Natural killer cell (primary cell): ENCODE data around the gene TRNP1. TPM values are rescaled to one million over a fixed set of nuclear protein-coding genes. Genes with fewer than 3 reads are reported as not detected.

Source experiments
- ATAC-seq, 3 donors: fragments of 150-1000 bp in 2 of 3; fragments of 200-7000 bp in 1 of 3; cut with Tn5 transposase; 1 replicate in 1 of 3; 2 replicates in 2 of 3; pipeline ENCODE4 v1.10.0; 2021; ENCODE audit warnings: mild to moderate bottlenecking in 2 of 3, moderate library complexity in 2 of 3
- DNase-seq, 2 donors: peaks; one replicate each; pipeline versions ENCODE4 v3.0.0 to v3.0.0-alpha.2; 2013 to 2021; ENCODE audit warnings: mixed read lengths in 1 of 2
- H3K27ac ChIP-seq: one replicate; pipeline ENCODE4 v1.5.1; 2013; ENCODE audit warnings: mild to moderate bottlenecking, low read length
- H3K27me3 ChIP-seq: one replicate; pipeline ENCODE4 v1.6.1; 2013; ENCODE audit warnings: low read length; ENCODE audit not compliant: control insufficient read depth, insufficient read depth
- H3K36me3 ChIP-seq: one replicate; pipeline ENCODE4 v1.6.1; 2013; ENCODE audit warnings: low read length; ENCODE audit not compliant: control insufficient read depth, insufficient read depth
- H3K4me1 ChIP-seq: one replicate; pipeline ENCODE4 v1.6.1; 2013; ENCODE audit warnings: low read length; ENCODE audit not compliant: control insufficient read depth, insufficient read depth
- H3K4me3 ChIP-seq: one replicate; pipeline ENCODE4 v1.5.1; 2013; ENCODE audit warnings: low read length
- H3K9me3 ChIP-seq: one replicate; pipeline ENCODE4 v1.6.1; 2013; ENCODE audit warnings: low read length; ENCODE audit not compliant: control insufficient read depth, insufficient read depth
- H3K27ac Mint-ChIP-seq, 2 donors: one replicate each; pipeline ENCODE4 v1.8.0; 2022; ENCODE audit warnings: mild to moderate bottlenecking in 2 of 2, mixed read lengths in 2 of 2, moderate library complexity in 1 of 2
- H3K27me3 Mint-ChIP-seq, 2 donors: one replicate each; pipeline ENCODE4 v1.8.0; 2022; ENCODE audit warnings: low read depth in 2 of 2, mixed read lengths in 2 of 2
- H3K36me3 Mint-ChIP-seq: one replicate; pipeline ENCODE4 v1.8.0; 2022; ENCODE audit warnings: mixed read lengths
- H3K4me1 Mint-ChIP-seq, 2 donors: one replicate each; pipeline ENCODE4 v1.8.0; 2022; ENCODE audit warnings: mixed read lengths in 2 of 2
- H3K4me3 Mint-ChIP-seq: one replicate; pipeline ENCODE4 v1.8.0; 2022; ENCODE audit warnings: mild to moderate bottlenecking, moderate library complexity, mixed read lengths
- H3K9me3 Mint-ChIP-seq, 2 donors: one replicate each; pipeline ENCODE4 v1.8.0; 2022; ENCODE audit warnings: mixed read lengths in 2 of 2
- WGBS: methylation state at CpG from one replicate; pipeline ENCODE4 v1.1.7; 2013; ENCODE audit warnings: missing lambda C conversion rate; ENCODE audit not compliant: insufficient coverage; 5-methylcytosine and 5-hydroxymethylcytosine counted together
- intact Hi-C: fragments of 100-400 bp; cut with micrococcal nuclease; formaldehyde crosslinking; loops from one replicate; pipeline ENCODE4 v1.14.2; 2022
- total RNA-seq, 4 donors: library from RNA; stranded (reverse); fragments of 120-200 nt in 1 of 4; gene quantifications; one replicate each; pipeline versions ENCODE4 v1.2.3 to v1.2.4, GENCODE V29; 2013 to 2022
- TF ChIP-seq, protein P1 (sequence below): fragments of 200-600 bp; IDR thresholded peaks from one replicate; pipeline ENCODE4 v1.8.0; 2022; ENCODE audit warnings: antibody characterized with exemption

The TRNP1 gene
- total RNA-seq, 3 donors from 2014 or later (not counting 1 experiment from before 2014, with no cell fraction given) = 0.18 to 3.0 (median 0.95) TPM

DNA sequence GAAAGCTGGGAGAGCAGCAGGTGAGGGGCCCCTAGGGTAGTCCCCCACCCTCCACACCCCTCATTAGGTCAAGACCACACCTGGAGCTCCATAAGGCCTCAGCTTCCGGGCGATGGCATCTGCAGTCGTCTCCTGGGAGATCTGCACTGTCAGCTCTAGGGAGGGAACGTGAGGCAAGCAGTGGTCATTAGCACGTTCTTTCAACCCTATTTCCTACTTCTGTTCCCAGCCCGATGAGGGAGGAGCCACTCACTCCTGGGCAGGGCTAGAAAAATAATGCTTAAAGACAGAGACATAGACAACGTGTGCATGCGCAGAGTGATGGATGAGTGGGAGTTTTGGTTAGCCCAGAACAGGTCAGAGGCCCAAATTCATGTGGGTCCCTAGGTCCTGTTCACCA, 42.9 kb upstream of the TRNP1 start:
- Mint-ChIP-seq H3K27me3 (peaks cover 0 to 8% of the 10 kb centered on the region in 2 donors), H3K36me3 (no peaks in the 10 kb centered on the region), H3K4me3 (no peak overlapping the region), H3K9me3 (no peaks in the 10 kb centered on the region), H3K4me1 (no peaks in the 10 kb centered on the region), H3K27ac (no peak overlapping the region)
- Histone ChIP-seq H3K36me3 (peaks cover 9% of the 10 kb centered on the region), H3K27ac (no peak overlapping the region), H3K27me3 (no peaks in the 10 kb centered on the region), H3K9me3 (no peaks in the 10 kb centered on the region), H3K4me1 (no peaks in the 10 kb centered on the region), H3K4me3 (no peak overlapping the region)
- intact Hi-C loops = no loop called here
- ATAC-seq (no peak), DNase-seq (no peak)
- TF ChIP-seq, protein P1, sequence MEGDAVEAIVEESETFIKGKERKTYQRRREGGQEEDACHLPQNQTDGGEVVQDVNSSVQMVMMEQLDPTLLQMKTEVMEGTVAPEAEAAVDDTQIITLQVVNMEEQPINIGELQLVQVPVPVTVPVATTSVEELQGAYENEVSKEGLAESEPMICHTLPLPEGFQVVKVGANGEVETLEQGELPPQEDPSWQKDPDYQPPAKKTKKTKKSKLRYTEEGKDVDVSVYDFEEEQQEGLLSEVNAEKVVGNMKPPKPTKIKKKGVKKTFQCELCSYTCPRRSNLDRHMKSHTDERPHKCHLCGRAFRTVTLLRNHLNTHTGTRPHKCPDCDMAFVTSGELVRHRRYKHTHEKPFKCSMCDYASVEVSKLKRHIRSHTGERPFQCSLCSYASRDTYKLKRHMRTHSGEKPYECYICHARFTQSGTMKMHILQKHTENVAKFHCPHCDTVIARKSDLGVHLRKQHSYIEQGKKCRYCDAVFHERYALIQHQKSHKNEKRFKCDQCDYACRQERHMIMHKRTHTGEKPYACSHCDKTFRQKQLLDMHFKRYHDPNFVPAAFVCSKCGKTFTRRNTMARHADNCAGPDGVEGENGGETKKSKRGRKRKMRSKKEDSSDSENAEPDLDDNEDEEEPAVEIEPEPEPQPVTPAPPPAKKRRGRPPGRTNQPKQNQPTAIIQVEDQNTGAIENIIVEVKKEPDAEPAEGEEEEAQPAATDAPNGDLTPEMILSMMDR = no peak
- 98% methylated on average over 7 of the region's 8 CpGs for WGBS

DNA sequence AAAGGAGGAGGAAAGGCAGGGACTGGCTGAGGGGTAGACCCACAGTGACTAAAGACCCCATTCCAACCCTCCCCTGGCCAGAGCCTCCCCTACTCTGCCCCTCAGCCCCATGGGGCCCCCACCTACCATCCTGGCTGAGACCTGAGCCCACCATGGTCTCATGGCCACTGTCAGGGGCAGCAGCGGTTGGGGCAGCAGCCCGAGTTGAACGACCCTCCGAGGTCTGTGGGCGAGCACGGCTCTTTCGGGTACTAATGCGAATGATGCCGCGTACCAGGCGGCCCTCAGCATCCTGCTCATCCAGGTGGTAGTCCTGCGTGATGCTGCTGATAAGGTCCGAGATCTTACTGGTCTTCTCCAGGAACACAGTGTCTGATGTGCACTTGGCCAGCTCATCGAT, 42.3 kb upstream of the TRNP1 start:
- ATAC-seq = no peak
- no peaks in the 10 kb centered on the region for H3K4me1 ChIP-seq
- H3K4me3 ChIP-seq = no peak overlapping the region
- H3K27me3 ChIP-seq = no peaks in the 10 kb centered on the region
- DNase-seq = no peak
- no peak overlapping the region for H3K27ac ChIP-seq
- H3K27ac Mint-ChIP-seq = no peak overlapping the region
- peaks cover 3% of the 10 kb centered on the region for H3K36me3 ChIP-seq
- H3K9me3 ChIP-seq = no peaks in the 10 kb centered on the region
- intact Hi-C loops = no loop called here
- H3K9me3 Mint-ChIP-seq = no peaks in the 10 kb centered on the region
- no peak overlapping the region for H3K4me3 Mint-ChIP-seq
- no peaks in the 10 kb centered on the region for H3K4me1 Mint-ChIP-seq
- 94% methylated on average over 14 of the region's 14 CpGs for WGBS
- TF ChIP-seq, protein P1 = no peak
- H3K27me3 Mint-ChIP-seq = peaks cover 0 to 12% of the 10 kb centered on the region in 2 donors
- no peaks in the 10 kb centered on the region for H3K36me3 Mint-ChIP-seq

DNA sequence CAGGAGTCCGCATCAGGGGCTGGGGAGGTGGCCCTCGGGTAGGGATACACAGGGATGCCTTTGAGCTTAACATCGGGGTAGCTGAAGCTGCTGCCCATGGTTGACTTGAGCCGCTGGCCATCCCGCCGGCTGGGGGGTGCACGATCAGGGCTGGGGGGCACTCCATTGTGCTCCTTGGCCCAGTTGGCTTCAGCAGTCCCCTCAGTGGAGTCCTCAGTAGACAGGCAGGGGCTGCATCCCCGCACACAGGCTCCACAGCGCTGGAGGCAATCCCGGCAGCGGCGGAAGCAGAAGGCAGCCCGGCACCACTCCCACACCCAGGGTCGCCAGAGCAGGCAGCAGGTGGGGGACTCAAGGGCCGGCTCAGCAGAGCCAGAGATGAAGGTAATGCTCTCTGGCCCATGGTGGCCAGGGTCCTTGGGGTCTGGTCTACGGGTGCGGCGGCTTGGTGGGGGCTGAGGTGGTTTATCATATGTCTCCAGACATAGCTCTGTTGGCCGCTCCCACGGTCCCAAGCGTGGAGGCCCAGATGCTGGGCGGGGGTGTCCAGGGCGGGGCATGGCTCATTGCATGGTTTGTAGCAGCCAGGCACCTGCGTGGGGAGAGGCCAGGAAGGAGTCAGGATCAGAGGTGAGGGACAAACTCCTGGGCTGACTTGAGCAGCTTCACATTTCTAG, 41.5 kb upstream of the TRNP1 start:
- peaks cover 0 to 12% of the 10 kb centered on the region in 2 donors for H3K27me3 Mint-ChIP-seq
- no peak overlapping the region for H3K27ac ChIP-seq
- no peak overlapping the region for H3K27ac Mint-ChIP-seq
- no peak overlapping the region for H3K4me3 Mint-ChIP-seq
- H3K9me3 ChIP-seq = no peaks in the 10 kb centered on the region
- H3K36me3 ChIP-seq = no peaks in the 10 kb centered on the region
- no peaks in the 10 kb centered on the region for H3K4me1 ChIP-seq
- intact Hi-C loops = no loop called here
- H3K27me3 ChIP-seq = peaks cover 3% of the 10 kb centered on the region
- no peaks in the 10 kb centered on the region for H3K9me3 Mint-ChIP-seq
- 94% methylated on average over 24 of the region's 24 CpGs for WGBS
- no peak overlapping the region for H3K4me3 ChIP-seq
- no peak for ATAC-seq
- no peaks in the 10 kb centered on the region for H3K36me3 Mint-ChIP-seq
- no peak for DNase-seq
- TF ChIP-seq, protein P1 = no peak
- no peaks in the 10 kb centered on the region for H3K4me1 Mint-ChIP-seq

DNA sequence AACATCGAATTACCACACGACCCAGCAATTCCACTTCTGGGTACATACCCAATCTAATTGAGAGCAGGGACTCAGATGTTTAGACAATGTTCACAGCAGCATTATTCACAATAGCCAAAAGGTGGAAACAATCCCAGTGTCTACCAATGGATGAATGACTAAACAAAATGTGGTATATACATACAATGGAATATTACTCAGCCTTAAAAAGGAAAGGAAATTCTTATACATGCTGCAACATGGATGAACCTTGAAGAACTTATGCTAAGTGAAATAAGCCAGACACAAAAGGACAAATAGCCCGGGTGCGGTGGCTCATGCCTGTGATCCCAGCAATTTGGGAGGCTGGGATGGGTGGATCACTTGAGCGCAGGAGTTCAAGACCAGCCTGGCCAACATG, 40.1 kb upstream of the TRNP1 start:
- TF ChIP-seq, protein P1 = no peak
- Mint-ChIP-seq H3K27ac (no peak overlapping the region), H3K9me3 (no peaks in the 10 kb centered on the region), H3K27me3 (peaks cover under 1 to 16% of the 10 kb centered on the region in 2 donors), H3K4me1 (no peaks in the 10 kb centered on the region), H3K36me3 (no peaks in the 10 kb centered on the region), H3K4me3 (no peak overlapping the region)
- WGBS = 96% methylated on average over 5 of the region's 5 CpGs
- no peak overlapping the region for H3K27ac ChIP-seq
- no peaks in the 10 kb centered on the region for H3K9me3 ChIP-seq
- no peaks in the 10 kb centered on the region for H3K36me3 ChIP-seq
- intact Hi-C loops = no loop called here
- H3K4me3 ChIP-seq = no peak overlapping the region
- H3K4me1 ChIP-seq = no peaks in the 10 kb centered on the region
- ATAC-seq (no peak), DNase-seq (no peak)
- peaks cover 3% of the 10 kb centered on the region for H3K27me3 ChIP-seq
